SU-DHL-6 (cell line): ENCODE results near the gene ZC3H7A.

Experiments used
- EZH2phosphoT487 ChIP-seq: fragments of 200-600 bp; sonication (generic), shearing (Covaris generic); conservative IDR thresholded peaks from 2 replicates; pipeline ENCODE4 v1.6.1; 2018; ENCODE audit warnings: mild to moderate bottlenecking, antibody characterized with exemption, low read length, moderate library complexity, mixed read lengths
- TF ChIP-seq, protein P1 (sequence below): fragments of 200-600 bp; sonication (generic); IDR thresholded peaks from one replicate; pipeline ENCODE4 v1.5.1; 2017; ENCODE audit warnings: antibody characterized with exemption, mild to moderate bottlenecking, low read length, moderate library complexity; ENCODE audit not compliant: insufficient read depth, poor library complexity, severe bottlenecking

DNA sequence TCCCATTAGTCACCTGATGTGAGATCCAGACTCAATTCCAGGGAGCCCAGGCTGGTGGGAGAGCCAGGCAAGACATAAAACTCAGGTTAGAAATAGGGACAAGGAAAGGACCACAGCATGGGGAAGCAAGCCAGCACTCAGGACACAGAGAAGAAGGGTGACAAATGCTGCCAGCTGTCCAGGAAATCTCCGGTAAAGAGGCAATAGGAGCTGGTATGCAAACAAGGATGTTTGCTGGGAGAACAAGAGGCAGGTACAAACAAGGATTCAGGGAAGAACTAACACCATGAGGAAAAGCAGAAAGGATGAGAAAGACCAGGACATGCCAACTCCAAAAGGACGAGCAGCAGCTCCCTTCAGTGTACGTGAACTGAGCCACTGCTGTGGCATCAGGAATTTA lies 44.2 kb downstream of the ZC3H7A start:
- TF ChIP-seq, protein P1, sequence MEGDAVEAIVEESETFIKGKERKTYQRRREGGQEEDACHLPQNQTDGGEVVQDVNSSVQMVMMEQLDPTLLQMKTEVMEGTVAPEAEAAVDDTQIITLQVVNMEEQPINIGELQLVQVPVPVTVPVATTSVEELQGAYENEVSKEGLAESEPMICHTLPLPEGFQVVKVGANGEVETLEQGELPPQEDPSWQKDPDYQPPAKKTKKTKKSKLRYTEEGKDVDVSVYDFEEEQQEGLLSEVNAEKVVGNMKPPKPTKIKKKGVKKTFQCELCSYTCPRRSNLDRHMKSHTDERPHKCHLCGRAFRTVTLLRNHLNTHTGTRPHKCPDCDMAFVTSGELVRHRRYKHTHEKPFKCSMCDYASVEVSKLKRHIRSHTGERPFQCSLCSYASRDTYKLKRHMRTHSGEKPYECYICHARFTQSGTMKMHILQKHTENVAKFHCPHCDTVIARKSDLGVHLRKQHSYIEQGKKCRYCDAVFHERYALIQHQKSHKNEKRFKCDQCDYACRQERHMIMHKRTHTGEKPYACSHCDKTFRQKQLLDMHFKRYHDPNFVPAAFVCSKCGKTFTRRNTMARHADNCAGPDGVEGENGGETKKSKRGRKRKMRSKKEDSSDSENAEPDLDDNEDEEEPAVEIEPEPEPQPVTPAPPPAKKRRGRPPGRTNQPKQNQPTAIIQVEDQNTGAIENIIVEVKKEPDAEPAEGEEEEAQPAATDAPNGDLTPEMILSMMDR, result no peak
- TF ChIP-seq EZH2phosphoT487, result no peak
